ENCODE measurements around the gene PRKN. TPM values are rescaled to one million over a fixed set of nuclear protein-coding genes. Genes with fewer than 3 reads are reported as not detected.

The PRKN gene
- total and polyA plus RNA-seq, 2 experiments from 2014 or later, result 0.10 to 0.84 TPM

DNA sequence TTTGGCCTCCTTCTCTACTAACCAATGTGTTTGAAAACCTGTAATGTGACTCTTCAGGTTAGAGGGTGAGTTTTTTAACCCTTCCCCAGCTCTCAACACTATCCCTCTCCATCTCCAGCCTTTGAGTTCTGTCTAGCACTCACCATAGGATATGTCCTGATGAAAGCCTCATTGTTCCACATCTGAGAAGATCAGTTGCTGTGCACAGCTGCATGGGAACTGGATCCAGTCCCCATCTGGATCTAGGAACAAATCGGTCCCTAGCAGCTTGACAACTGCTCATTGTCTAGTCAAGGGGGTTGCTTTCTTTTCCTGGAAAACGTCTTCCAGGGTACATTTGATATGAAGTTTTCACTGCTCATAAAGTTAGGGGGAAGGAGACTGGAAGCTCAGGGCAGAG, 1408.3 kb downstream of the PRKN start (continued):
- TF ChIP-seq, protein P1, sequence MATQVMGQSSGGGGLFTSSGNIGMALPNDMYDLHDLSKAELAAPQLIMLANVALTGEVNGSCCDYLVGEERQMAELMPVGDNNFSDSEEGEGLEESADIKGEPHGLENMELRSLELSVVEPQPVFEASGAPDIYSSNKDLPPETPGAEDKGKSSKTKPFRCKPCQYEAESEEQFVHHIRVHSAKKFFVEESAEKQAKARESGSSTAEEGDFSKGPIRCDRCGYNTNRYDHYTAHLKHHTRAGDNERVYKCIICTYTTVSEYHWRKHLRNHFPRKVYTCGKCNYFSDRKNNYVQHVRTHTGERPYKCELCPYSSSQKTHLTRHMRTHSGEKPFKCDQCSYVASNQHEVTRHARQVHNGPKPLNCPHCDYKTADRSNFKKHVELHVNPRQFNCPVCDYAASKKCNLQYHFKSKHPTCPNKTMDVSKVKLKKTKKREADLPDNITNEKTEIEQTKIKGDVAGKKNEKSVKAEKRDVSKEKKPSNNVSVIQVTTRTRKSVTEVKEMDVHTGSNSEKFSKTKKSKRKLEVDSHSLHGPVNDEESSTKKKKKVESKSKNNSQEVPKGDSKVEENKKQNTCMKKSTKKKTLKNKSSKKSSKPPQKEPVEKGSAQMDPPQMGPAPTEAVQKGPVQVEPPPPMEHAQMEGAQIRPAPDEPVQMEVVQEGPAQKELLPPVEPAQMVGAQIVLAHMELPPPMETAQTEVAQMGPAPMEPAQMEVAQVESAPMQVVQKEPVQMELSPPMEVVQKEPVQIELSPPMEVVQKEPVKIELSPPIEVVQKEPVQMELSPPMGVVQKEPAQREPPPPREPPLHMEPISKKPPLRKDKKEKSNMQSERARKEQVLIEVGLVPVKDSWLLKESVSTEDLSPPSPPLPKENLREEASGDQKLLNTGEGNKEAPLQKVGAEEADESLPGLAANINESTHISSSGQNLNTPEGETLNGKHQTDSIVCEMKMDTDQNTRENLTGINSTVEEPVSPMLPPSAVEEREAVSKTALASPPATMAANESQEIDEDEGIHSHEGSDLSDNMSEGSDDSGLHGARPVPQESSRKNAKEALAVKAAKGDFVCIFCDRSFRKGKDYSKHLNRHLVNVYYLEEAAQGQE (IDR thresholded peaks at IDR 0.05; ENCODE audit: unreplicated experiment), result no peak
- TF ChIP-seq EZH2phosphoT487 (IDR thresholded peaks at IDR 0.05; ENCODE audit: unreplicated experiment) (no peak), EZH2 (IDR thresholded peaks at IDR 0.05; ENCODE audit: low read depth, unreplicated experiment) (no peak), STAT1 (IDR thresholded peaks at IDR 0.05; ENCODE audit: unreplicated experiment) (no peak), JUNB (IDR thresholded peaks at IDR 0.05; ENCODE audit: unreplicated experiment) (no peak), ZNF331 (CRISPR knock-in tag; IDR thresholded peaks at IDR 0.05; ENCODE audit: low read depth) (no peak), CREB1 (CRISPR knock-in tag; IDR thresholded peaks at IDR 0.05; ENCODE audit: low read depth) (no peak), ZNF114 (CRISPR knock-in tag; IDR thresholded peaks at IDR 0.05) (no peak)
- TF ChIP-seq, protein P2, sequence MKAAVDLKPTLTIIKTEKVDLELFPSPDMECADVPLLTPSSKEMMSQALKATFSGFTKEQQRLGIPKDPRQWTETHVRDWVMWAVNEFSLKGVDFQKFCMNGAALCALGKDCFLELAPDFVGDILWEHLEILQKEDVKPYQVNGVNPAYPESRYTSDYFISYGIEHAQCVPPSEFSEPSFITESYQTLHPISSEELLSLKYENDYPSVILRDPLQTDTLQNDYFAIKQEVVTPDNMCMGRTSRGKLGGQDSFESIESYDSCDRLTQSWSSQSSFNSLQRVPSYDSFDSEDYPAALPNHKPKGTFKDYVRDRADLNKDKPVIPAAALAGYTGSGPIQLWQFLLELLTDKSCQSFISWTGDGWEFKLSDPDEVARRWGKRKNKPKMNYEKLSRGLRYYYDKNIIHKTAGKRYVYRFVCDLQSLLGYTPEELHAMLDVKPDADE (IDR thresholded peaks at IDR 0.05), result no peak

DNA sequence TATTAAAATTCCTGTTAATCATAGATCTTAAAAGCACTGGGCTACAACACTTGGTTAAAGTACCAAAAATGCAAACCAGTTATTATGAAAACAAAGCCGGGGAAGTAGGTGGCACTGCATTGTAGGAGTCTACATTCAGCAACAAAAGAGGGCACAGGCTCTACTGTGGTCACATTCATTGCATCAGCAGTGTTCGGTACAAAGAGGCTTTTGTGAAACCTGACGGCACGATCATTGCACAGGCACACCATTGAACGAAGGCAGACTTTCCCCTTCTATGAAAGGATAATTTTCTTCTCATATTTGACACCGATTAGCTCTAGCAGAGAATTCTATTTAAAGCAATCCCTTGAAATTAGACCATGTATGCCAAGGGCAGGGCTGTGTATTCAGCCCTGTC, 1409.1 kb downstream of the PRKN start:
- Mint-ChIP-seq H3K4me3 (no peak overlapping the region), H3K4me1 (peaks cover 13% of the 10 kb centered on the region), H3K27me3 (ENCODE audit: insufficient read depth, low read depth, poor library complexity) (peaks cover 2% of the 10 kb centered on the region), H3K36me3 (ENCODE audit: low read depth) (peaks cover 28% of the 10 kb centered on the region), H3K9me3 (peaks cover 35% of the 10 kb centered on the region), H3K27ac (no peak overlapping the region; the same call in 1 of the 2 replicates)
- ATAC-seq (no peak), DNase-seq (ENCODE audit: low spot score) (no peak)
- Histone ChIP-seq H3K4me2 (no peak overlapping the region), H3K36me3 (ENCODE audit: insufficient read depth) (peaks cover 5% of the 10 kb centered on the region; the same call in 1 of the 2 replicates), H3K4me1 (ENCODE audit: insufficient read depth) (peaks cover 5% of the 10 kb centered on the region; the same call in 1 of the 2 replicates), H3F3A (replicated peaks; ENCODE audit: low read depth) (no peaks in the 10 kb centered on the region), H4K20me1 (replicated peaks; ENCODE audit: insufficient read depth) (no peaks in the 10 kb centered on the region), H3K27ac (ENCODE audit: low read depth) (no peak overlapping the region), H3K79me2 (replicated peaks; ENCODE audit: insufficient read depth) (no peaks in the 10 kb centered on the region), H2AFZ (no peak overlapping the region), H3K9me2 (ENCODE audit: insufficient read depth) (peaks cover 12% of the 10 kb centered on the region; the same call in 1 of the 2 replicates), H3K4me3 (no peak overlapping the region), H3K27me3 (ENCODE audit: insufficient read depth) (no peaks in the 10 kb centered on the region)
- TF ChIP-seq EZH2phosphoT487 (IDR thresholded peaks at IDR 0.05; ENCODE audit: unreplicated experiment) (no peak), POLR2AphosphoS5 (IDR thresholded peaks at IDR 0.05; ENCODE audit: low read depth) (no peak), JUNB (IDR thresholded peaks at IDR 0.05; ENCODE audit: unreplicated experiment) (no peak), EZH2 (IDR thresholded peaks at IDR 0.05; ENCODE audit: low read depth, unreplicated experiment) (no peak), ZNF331 (CRISPR knock-in tag; IDR thresholded peaks at IDR 0.05; ENCODE audit: low read depth) (no peak)
- TF ChIP-seq, protein P3, sequence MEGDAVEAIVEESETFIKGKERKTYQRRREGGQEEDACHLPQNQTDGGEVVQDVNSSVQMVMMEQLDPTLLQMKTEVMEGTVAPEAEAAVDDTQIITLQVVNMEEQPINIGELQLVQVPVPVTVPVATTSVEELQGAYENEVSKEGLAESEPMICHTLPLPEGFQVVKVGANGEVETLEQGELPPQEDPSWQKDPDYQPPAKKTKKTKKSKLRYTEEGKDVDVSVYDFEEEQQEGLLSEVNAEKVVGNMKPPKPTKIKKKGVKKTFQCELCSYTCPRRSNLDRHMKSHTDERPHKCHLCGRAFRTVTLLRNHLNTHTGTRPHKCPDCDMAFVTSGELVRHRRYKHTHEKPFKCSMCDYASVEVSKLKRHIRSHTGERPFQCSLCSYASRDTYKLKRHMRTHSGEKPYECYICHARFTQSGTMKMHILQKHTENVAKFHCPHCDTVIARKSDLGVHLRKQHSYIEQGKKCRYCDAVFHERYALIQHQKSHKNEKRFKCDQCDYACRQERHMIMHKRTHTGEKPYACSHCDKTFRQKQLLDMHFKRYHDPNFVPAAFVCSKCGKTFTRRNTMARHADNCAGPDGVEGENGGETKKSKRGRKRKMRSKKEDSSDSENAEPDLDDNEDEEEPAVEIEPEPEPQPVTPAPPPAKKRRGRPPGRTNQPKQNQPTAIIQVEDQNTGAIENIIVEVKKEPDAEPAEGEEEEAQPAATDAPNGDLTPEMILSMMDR (conservative IDR thresholded peaks at IDR 0.05; ENCODE audit: low read depth in 2 of 2), result no peak
- TF ChIP-seq, protein P4, sequence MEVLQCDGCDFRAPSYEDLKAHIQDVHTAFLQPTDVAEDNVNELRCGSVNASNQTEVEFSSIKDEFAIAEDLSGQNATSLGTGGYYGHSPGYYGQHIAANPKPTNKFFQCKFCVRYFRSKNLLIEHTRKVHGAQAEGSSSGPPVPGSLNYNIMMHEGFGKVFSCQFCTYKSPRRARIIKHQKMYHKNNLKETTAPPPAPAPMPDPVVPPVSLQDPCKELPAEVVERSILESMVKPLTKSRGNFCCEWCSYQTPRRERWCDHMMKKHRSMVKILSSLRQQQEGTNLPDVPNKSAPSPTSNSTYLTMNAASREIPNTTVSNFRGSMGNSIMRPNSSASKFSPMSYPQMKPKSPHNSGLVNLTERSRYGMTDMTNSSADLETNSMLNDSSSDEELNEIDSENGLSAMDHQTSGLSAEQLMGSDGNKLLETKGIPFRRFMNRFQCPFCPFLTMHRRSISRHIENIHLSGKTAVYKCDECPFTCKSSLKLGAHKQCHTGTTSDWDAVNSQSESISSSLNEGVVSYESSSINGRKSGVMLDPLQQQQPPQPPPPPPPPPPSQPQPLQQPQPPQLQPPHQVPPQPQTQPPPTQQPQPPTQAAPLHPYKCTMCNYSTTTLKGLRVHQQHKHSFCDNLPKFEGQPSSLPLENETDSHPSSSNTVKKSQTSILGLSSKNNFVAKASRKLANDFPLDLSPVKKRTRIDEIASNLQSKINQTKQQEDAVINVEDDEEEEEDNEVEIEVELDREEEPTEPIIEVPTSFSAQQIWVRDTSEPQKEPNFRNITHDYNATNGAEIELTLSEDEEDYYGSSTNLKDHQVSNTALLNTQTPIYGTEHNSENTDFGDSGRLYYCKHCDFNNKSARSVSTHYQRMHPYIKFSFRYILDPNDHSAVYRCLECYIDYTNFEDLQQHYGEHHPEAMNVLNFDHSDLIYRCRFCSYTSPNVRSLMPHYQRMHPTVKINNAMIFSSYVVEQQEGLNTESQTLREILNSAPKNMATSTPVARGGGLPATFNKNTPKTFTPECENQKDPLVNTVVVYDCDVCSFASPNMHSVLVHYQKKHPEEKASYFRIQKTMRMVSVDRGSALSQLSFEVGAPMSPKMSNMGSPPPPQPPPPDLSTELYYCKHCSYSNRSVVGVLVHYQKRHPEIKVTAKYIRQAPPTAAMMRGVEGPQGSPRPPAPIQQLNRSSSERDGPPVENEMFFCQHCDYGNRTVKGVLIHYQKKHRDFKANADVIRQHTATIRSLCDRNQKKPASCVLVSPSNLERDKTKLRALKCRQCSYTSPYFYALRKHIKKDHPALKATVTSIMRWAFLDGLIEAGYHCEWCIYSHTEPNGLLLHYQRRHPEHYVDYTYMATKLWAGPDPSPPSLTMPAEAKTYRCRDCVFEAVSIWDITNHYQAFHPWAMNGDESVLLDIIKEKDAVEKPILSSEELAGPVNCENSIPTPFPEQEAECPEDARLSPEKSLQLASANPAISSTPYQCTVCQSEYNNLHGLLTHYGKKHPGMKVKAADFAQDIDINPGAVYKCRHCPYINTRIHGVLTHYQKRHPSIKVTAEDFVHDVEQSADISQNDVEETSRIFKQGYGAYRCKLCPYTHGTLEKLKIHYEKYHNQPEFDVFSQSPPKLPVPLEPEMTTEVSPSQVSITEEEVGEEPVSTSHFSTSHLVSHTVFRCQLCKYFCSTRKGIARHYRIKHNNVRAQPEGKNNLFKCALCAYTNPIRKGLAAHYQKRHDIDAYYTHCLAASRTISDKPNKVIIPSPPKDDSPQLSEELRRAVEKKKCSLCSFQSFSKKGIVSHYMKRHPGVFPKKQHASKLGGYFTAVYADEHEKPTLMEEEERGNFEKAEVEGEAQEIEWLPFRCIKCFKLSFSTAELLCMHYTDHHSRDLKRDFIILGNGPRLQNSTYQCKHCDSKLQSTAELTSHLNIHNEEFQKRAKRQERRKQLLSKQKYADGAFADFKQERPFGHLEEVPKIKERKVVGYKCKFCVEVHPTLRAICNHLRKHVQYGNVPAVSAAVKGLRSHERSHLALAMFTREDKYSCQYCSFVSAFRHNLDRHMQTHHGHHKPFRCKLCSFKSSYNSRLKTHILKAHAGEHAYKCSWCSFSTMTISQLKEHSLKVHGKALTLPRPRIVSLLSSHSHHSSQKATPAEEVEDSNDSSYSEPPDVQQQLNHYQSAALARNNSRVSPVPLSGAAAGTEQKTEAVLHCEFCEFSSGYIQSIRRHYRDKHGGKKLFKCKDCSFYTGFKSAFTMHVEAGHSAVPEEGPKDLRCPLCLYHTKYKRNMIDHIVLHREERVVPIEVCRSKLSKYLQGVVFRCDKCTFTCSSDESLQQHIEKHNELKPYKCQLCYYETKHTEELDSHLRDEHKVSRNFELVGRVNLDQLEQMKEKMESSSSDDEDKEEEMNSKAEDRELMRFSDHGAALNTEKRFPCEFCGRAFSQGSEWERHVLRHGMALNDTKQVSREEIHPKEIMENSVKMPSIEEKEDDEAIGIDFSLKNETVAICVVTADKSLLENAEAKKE (CRISPR knock-in tag; IDR thresholded peaks at IDR 0.05), result no peak

Measured in GM23338 (cell line).